DMS79 (cell line): ENCODE measurements around the gene TTC16.

Experiments used
- DNase-seq: peaks from one replicate; lab custom pipeline; 2025; lab: John Stamatoyannopoulos, UW

Gene TTC16

DNA sequence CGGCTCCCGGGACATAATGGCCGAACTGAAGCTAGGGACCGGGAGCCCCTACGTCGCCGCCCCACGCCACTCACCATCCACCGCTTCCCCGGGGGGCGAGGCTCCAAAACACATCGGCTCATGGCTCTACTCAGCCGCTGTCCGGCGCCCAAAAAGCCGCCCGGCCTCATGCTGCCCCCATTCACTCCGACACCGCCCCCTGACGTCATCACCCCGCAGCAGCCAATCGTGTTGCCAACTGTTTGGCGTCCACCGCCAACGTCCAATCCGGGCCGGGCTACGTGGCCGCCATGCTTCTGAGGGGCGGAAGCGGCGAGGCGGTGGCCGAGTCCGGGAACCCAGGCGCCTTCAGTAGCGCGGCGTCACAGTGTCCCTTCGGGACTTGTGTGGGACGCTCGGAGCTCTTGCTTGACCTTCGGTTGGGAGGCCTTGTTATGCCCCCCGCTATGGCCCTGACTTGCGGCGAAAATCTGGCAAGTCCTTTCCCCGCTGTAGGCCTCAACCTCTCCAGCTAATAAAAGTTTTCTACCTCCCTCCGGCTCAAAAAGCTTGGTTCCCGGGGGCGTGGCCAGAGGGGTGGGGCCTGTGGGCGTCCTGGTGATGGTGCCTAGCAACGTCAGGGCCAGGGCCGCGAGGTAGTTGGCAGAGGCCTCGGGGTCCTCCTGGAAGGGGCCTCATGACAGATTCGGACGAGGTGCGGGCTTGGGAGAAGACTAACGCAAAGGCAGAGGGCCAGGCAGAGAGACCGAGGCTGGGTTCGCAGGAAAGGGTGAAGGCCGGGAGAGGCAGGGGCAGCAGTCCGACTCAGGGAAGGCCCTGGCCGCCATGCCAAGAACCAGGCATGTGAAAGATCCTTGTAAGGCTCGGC, at the start of gene TTC16, which contains the start of gene PTRH1:
Gene TTC16 (plus strand): TSS at position 610 of the 868 bp plus-strand sequence. CDS start 67 bp downstream, at position 677.
Gene PTRH1 (minus strand): TSS at position 194 of the 868 bp plus-strand sequence. CDS start 24 bp downstream, at position 170.
- peak; percentile 83 for DNase-seq

GRCh38 chr9:127667127-127667844, 48.6 kb upstream of the TTC16 start:
- DNase-seq = no peak

DNA sequence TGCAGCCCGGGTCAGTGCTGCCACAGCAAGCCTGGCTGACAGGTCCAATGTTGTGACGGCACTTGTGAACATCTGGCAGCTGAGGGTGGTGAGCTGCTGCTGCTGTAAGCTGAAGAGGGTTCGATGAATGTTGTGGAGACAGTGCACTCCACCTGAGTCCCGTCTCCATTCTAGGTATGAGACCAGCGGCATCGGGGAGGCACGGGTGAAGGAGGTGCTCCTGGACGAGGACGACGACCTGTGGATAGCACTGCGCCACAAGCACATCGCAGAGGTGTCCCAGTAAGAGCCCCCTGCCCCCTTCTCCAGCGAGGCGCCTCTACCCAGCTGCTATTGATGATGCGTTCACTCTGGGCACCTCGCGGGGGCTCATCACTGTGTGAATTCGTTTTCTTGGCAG, 48.0 kb upstream of the TTC16 start:
- no peak for DNase-seq

DNA sequence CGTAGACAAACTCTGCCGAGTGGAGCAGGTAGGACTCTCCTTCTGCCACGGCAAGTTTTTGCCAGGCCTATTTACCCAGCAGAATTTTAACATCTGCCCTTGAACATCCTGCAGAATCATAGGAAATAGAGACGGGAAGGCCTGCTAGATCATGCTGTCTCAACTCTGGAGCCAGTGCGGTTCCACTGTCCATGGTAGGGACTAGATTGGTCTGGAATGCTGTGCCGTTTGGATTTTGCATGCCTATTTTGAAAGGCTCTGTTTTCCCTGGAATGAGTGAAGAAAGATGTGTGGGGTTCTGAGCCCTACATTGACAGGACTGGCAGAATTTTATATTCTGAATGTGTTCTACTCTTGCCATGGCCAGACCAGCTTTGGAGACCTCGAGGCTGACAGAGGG, 42.6 kb upstream of the TTC16 start:
- no peak for DNase-seq

GRCh38 chr9:127676638-127677037, 39.2 kb upstream of the TTC16 start:
- no peak for DNase-seq

DNA sequence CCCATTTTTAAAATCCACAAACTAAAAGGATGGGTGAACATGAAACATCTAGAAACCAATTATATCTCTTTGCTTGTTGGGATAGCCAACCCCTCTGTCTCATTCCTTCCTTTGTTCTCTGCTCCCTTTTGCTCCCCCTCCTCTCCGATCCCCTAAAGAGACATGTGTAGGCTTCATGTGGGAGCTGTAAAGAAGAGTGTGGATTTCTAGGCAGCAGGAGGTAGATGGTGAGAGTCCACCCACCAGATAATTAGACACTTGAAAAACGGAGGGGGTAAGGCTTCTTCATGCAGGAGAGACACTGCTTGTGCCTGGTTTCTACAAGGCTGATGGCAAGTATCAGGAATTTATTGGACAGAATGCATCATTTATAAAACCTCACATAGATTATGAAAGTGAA, 36.4 kb upstream of the TTC16 start:
- no peak for DNase-seq

DNA sequence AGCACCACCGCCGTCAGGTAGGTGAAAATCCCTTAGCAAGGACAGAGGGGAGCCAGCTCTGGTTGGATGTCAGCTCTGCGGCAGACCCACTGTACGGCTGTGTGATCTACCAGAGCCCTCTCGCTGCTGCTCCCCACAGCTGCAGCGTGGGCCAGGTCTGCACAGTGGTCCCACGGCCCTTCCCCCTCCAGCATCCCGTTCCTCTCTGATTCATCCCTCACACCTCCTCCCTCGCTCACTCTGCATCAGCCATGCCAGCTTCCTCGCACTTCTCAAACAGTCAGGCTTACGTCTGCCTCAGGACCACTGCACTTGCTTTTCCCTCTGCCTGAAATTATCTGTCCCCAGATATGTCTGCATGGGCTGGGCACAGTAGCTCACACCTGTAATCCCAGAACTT, 35.7 kb upstream of the TTC16 start:
- no peak for DNase-seq

- no peak for DNase-seq
Measured at GRCh38 chr9:127680846-127681245, 35.0 kb upstream of the TTC16 start.

GRCh38 chr9:127682351-127683136, 33.3 kb upstream of the TTC16 start:
- DNase-seq = no peak

GRCh38 chr9:127683723-127684122, 32.2 kb upstream of the TTC16 start:
- DNase-seq = no peak

DNA sequence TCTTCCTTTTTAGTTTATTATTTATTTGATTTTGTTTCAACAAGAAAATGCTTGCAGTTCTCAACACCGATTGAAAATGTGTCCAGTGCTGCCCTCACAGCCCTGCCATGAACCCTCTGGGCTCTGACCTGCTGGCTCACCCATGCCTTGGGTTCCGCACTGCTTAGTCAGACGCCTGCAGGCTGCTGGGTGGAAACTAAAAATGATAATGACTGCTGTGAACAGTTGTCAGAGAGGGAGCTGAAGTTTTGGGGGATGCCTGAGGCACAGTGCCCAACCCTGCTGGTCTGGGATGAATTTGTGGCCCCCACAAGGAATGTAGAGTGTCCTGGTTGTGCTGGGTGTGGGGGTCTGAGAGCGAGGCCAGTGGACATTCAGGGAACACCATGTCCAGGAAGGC, 31.3 kb upstream of the TTC16 start:
- DNase-seq = no peak

GRCh38 chr9:127686461-127687393, 29.2 kb upstream of the TTC16 start:
- no peak for DNase-seq

DNA sequence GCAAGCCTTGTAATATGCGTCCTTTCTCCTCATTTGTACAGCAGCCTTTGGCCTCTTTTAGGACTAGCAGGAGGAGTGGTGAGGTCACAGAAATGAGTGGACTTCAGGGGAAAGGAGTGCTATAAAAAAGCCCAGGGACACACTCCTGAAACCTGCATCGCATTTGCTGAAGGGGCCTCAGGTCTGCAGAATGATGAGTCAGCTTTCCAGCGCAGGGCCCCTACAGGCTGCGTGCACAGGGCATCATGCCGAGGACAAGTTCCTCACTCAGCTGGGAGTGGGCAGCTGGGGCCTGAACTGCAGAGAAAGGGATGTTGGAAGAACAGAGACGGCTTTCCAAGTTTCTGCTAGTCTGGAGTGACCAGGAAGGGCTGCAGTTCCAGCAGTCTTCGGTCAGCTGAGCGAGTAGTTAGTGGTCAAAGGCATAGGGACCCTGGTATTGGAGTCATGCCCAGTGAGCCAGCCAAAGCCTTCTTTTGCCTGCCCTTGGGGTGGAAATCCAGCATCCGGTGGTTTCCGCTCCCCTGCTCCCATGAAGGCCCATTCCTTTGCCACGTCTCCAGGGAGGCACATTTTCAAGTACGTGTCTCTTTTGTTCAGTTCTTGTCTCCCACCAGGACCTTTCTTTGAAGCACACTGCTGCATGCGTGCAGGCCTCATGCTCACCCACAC, 26.4 kb upstream of the TTC16 start:
- DNase-seq = no peak

DNA sequence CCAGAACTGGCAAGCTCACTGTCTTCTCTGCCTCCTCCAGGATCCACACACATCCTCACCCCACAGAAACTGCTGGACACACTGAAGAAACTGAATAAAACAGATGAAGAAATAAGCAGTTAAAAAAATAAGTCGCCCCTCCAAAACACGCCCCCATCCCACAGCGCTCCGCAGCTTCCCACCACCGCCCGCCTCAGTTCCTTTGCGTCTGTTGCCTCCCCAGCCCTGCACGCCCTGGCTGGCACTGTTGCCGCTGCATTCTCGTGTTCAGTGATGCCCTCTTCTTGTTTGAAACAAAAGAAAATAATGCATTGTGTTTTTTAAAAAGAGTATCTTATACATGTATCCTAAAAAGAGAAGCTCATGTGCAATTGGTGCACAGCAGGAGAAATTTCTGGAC, 25.1 kb upstream of the TTC16 start:
- no peak for DNase-seq

DNA sequence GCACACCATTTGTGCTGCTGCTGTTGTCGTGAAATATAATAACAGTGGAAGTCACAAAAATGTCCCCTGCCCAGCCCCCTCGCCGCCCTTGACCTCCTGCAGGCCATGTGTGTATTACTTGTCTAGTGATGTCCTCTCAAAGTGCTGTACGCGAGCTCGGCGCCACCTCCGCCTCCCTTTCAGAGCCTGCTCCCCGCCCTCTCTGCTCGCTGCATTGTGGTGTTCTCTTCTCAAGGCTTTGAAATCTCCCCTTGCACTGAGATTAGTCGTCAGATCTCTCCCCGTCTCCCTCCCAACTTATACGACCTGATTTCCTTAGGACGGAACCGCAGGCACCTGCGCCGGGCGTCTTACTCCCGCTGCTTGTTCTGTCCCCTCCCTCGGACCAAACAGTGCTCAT, 23.8 kb upstream of the TTC16 start:
- no peak for DNase-seq

- DNase-seq = no peak
Measured at GRCh38 chr9:127693143-127693542, 22.7 kb upstream of the TTC16 start.

GRCh38 chr9:127693697-127694096, 22.2 kb upstream of the TTC16 start:
- DNase-seq = no peak

DNA sequence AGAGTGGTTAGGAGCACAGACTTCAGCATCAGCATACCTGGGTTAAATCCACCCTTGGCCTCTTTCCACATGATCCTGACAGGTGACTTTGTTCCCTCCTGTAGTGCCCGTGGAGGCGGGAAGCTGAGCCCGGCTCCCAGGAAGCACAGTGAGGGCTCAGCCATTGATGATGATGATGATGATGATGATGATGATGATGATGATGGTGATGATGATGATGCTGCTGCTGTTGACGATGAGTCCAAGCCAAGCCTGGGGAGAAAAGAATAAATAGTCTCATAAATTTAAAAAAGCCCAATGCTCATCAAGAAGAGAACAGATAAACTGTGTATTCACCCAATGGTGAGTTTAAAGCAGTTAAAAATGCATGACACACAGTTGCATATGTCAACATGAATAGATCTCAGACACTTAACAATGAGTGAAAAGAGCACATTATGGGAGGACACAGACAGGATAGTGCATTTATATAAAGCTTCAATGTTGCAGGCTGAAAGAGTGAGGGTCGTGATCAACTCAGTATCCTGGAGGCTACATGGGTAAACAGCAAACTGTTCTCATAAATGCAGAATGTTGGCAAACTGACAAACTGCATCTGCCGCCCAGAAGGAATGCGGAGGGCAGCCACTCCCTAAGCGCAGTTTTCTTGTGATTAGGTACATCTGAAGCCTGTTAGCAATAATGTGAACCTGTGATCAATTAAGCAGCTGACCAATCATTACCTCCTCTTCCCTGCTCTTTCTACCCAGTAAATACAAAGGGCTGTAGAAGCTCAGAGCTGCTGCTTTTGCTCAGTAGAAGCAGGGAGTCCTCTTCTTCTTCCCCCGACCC, 20.8 kb upstream of the TTC16 start:
- no peak for DNase-seq

- no peak for DNase-seq
Measured at GRCh38 chr9:127697575-127697974, 18.3 kb upstream of the TTC16 start.

- DNase-seq = no peak
Measured at GRCh38 chr9:127698386-127698785, 17.5 kb upstream of the TTC16 start.
